Mucosa of rectum (tissue), 2 donors: ENCODE measurements around the gene PEAR1.
A peak's percentile ranks its signal among the peaks of the same experiment; 100 is the strongest.

Source experiments
- H3K27ac ChIP-seq, 2 donors: one replicate each; pipeline ENCODE4 v1.7.0; 2013; ENCODE audit warnings: inconsistent platforms in 2 of 2, low read depth in 2 of 2, low read length in 2 of 2
- H3K27me3 ChIP-seq, 2 donors: one replicate each; pipeline ENCODE4 v1.7.0; 2013; ENCODE audit warnings: low read length in 2 of 2; ENCODE audit not compliant: control insufficient read depth in 2 of 2, insufficient read depth in 2 of 2
- H3K36me3 ChIP-seq, 2 donors: one replicate each; pipeline ENCODE4 v1.7.0; 2013; ENCODE audit warnings: low read length in 2 of 2; ENCODE audit not compliant: control insufficient read depth in 2 of 2, insufficient read depth in 2 of 2
- H3K4me1 ChIP-seq, 2 donors: one replicate each; pipeline ENCODE4 v1.7.0; 2013; ENCODE audit warnings: low read length in 2 of 2, mild to moderate bottlenecking in 1 of 2; ENCODE audit not compliant: control insufficient read depth in 2 of 2, insufficient read depth in 2 of 2
- H3K4me3 ChIP-seq, 2 donors: one replicate each; pipeline ENCODE4 v1.7.0; 2013; ENCODE audit warnings: low read length in 2 of 2
- H3K9ac ChIP-seq, 2 donors: one replicate each; pipeline ENCODE4 v1.7.0; 2013; ENCODE audit warnings: low read length in 2 of 2, low read depth in 1 of 2, mild to moderate bottlenecking in 1 of 2
- H3K9me3 ChIP-seq, 2 donors: one replicate each; pipeline ENCODE4 v1.7.0; 2013; ENCODE audit warnings: low read length in 2 of 2; ENCODE audit not compliant: control insufficient read depth in 2 of 2
- donor health status: healthy.
- donor health status: Normal muscosa, but diverticular disease.

Gene PEAR1

DNA sequence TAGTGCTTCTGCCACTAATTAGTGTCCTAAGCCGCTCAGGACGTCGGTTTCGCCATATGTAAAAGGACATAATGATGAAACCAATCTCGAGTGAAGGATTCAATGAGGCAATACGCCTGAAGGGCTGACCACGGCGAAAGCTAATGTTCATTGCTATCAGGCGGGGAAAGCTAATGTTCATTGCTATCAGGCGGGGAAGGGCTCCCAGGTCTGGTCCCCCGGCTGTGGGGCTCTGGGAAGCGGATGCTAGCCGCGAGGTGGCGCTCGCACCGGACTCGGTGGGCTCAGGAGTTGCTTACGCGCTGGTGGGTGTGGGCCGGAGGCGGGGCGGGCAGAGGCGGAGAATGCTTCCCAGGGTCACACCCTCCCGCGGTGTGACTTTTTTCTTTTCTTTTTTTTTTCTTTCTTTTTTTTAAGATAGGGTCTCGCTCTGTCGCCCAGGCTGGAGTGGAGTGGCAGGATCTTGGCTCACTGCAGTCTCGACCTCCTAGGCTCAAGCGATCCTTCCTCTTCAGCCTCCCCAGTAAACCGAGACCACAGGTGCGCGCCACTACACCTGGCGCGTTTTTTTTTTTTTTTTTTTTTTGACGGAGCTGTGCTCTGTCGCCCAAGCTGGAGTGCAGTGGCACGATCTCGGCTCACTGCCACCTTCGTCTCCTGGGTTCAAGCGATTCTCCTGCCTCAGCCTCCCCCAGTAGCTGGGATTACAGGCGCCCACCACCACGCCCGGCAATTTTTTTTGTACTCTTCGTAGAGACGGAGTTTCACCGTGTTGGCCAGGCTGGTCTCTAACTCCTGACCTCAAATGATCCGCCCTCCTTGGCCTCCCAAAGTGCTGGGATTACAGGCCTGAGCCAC, 1.1 kb upstream of the PEAR1 start:
- Histone ChIP-seq H3K9me3 (no peaks in the 10 kb centered on the region), H3K27ac (no peak overlapping the region), H3K36me3 (no peaks in the 10 kb centered on the region), H3K9ac (no peak overlapping the region), H3K27me3 (peaks cover 19 to 26% of the 10 kb centered on the region in 2 donors), H3K4me3 (peak overlapping the region; percentile 32 to 41), H3K4me1 (no peaks in the 10 kb centered on the region)

DNA sequence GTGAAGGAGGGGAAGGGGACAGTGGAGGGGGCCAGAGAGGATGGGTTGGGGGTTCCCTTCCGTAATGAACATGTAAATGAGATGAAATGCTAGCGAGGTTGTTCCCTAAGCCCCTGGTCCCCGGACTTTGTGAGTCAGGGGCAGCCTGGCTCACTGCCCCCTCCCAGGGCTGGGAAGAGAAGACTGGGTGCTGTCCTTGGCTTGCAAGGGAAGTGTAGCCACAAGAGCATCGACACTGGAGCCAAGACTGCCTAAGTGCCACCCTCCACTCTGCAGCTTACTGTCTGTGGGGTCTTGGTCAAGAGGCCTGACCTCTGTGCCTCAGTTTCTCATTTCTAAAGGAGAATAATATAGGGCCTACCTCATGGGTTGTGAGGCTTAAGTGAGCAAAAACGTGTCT, 483 bp downstream of the PEAR1 start:
- Histone ChIP-seq H3K27me3 (peaks cover 22 to 26% of the 10 kb centered on the region in 2 donors), H3K9me3 (no peaks in the 10 kb centered on the region), H3K27ac (peak overlapping the region; percentile 69 to 77), H3K4me3 (peak overlapping the region; percentile 20 to 53), H3K9ac (peak overlapping the region in 1 of 2 donors; percentile 51), H3K4me1 (no peaks in the 10 kb centered on the region), H3K36me3 (no peaks in the 10 kb centered on the region)

- peaks cover 25 to 26% of the 10 kb centered on the region in 2 donors for H3K27me3 ChIP-seq
These were observed 1.4 kb downstream of the PEAR1 start for GRCh38 chr1:156894711-156895454.

DNA sequence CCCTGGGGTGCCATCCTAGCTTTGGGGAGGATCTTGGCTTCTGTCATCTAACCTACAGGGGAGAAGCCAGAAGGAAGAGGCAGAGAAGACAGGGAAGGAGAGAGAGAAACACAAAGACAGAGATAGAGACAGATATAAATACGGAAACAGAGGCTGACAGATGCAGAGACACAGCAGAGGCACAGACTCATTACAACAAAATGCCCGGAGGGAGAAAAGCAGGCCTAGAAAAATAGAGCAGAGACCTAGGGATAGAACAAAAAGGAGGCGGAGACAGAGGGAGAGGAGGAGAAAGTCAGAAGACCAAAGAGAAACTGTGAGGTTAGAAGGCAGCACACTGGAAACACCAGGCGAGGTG, 1.9 kb downstream of the PEAR1 start:
- no peaks in the 10 kb centered on the region for H3K36me3 ChIP-seq
- H3K27me3 ChIP-seq, result peaks cover 25 to 26% of the 10 kb centered on the region in 2 donors
- no peak overlapping the region for H3K4me3 ChIP-seq
- H3K9ac ChIP-seq, result no peak overlapping the region
- peak overlapping the region; percentile 69 to 77 for H3K27ac ChIP-seq
- H3K4me1 ChIP-seq, result no peaks in the 10 kb centered on the region
- no peaks in the 10 kb centered on the region for H3K9me3 ChIP-seq

More at GRCh38 chr1:156894711-156895454, 1.4 kb downstream of the PEAR1 start:
- Histone ChIP-seq H3K4me3 (no peak overlapping the region), H3K27ac (peak overlapping the region; percentile 69 to 77), H3K9ac (peak overlapping the region in 1 of 2 donors; percentile 7), H3K36me3 (no peaks in the 10 kb centered on the region), H3K9me3 (no peaks in the 10 kb centered on the region), H3K4me1 (no peaks in the 10 kb centered on the region)

DNA sequence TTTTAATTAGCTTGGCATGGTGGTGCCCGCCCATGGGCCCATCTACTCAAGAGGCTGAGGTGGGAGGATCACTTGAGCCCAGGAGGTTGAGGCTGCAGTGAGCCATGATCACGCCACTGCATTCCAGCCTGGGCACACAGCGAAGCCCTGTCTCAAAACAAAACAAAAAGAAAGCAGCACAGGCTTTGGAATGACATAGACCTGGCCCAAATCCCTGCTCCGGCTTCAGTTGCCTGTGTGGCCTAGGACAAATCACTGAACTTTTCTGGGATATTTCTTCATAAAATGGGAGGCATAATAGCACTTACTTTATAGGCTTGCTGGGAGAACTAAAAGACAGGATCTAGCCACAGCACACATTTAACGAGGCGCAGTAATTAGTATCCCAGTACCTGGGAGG, 2.4 kb downstream of the PEAR1 start:
- H3K4me1 ChIP-seq, result no peaks in the 10 kb centered on the region
- H3K9ac ChIP-seq, result no peak overlapping the region
- no peaks in the 10 kb centered on the region for H3K9me3 ChIP-seq
- peaks cover 25 to 26% of the 10 kb centered on the region in 2 donors for H3K27me3 ChIP-seq
- no peaks in the 10 kb centered on the region for H3K36me3 ChIP-seq
- H3K4me3 ChIP-seq, result no peak overlapping the region
- no peak overlapping the region for H3K27ac ChIP-seq

DNA sequence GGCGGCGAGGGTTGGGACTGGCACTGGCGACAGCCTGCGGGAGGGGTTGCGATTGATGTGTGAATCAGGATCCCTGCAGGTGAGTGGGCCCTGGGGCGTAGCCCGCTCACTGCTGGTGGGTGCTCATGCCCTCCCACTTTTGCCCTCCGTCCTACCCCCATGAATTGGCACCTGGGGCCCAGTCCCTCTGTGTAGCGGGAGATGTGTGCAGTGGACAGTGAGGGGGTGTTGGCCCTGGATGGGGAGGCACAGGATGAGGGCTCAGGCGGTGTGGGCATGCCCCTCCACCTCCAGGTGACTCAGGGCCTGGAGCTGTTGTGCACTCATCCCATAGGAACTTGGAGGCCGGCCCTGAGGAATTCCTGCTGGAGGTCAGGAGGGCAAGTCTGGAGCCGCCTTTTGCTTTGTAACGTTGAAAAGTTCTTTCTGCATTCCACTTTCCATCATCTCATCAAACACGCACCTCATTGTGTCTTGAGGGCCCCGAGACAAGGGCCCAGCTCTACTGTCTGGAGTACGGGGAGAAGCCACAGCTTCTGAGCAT, 3.0 kb downstream of the PEAR1 start:
- Histone ChIP-seq H3K9me3 (no peaks in the 10 kb centered on the region), H3K4me3 (no peak overlapping the region), H3K4me1 (no peaks in the 10 kb centered on the region), H3K27me3 (peaks cover 22 to 26% of the 10 kb centered on the region in 2 donors), H3K36me3 (no peaks in the 10 kb centered on the region), H3K9ac (no peak overlapping the region), H3K27ac (no peak overlapping the region)

DNA sequence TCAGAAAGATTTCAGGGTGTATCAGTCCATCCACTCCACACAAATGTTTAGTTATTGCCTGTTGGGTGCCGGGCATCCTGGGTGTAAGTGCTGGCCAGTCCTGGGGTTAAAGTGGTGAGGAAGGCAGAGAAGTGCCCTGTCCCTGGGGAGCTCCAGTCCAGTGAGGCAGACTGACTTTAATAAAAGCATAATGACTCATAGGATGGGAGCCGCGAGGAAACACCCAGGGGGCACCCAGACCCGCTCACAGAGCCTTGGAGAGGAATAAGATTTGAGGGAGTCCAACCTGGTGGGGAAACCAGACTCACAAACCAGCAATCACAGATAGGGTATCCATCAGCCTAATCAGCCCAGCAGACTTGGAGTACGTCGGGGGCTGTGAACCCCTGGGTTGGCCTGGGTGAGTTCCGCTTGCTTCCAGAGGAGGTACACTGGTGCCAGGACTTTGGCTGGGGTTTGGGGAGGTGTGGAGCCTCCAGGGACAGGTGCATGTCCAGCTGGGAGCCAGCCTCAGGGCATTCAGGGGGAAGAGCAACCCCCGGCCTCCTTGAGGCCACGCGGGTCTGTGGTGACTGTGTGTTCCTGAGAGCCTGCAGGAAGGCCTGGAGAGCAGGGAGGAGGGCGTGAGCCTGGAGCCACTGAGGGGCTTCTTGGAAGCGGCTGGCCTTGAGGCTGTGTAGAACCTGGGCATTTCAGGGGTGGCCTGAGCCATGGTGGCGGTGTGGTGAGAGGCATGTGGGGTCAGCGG, 3.7 kb downstream of the PEAR1 start:
- Histone ChIP-seq H3K27ac (no peak overlapping the region), H3K4me1 (no peaks in the 10 kb centered on the region), H3K36me3 (no peaks in the 10 kb centered on the region), H3K9me3 (no peaks in the 10 kb centered on the region), H3K9ac (no peak overlapping the region), H3K4me3 (no peak overlapping the region), H3K27me3 (peaks cover 17 to 19% of the 10 kb centered on the region in 2 donors)

- no peak overlapping the region for H3K4me3 ChIP-seq
- no peaks in the 10 kb centered on the region for H3K36me3 ChIP-seq
- peaks cover 16 to 19% of the 10 kb centered on the region in 2 donors for H3K27me3 ChIP-seq
- no peaks in the 10 kb centered on the region for H3K9me3 ChIP-seq
- H3K27ac ChIP-seq, result no peak overlapping the region
- H3K4me1 ChIP-seq, result no peaks in the 10 kb centered on the region
- no peak overlapping the region for H3K9ac ChIP-seq
These were observed 4.6 kb downstream of the PEAR1 start for GRCh38 chr1:156898161-156898566.

DNA sequence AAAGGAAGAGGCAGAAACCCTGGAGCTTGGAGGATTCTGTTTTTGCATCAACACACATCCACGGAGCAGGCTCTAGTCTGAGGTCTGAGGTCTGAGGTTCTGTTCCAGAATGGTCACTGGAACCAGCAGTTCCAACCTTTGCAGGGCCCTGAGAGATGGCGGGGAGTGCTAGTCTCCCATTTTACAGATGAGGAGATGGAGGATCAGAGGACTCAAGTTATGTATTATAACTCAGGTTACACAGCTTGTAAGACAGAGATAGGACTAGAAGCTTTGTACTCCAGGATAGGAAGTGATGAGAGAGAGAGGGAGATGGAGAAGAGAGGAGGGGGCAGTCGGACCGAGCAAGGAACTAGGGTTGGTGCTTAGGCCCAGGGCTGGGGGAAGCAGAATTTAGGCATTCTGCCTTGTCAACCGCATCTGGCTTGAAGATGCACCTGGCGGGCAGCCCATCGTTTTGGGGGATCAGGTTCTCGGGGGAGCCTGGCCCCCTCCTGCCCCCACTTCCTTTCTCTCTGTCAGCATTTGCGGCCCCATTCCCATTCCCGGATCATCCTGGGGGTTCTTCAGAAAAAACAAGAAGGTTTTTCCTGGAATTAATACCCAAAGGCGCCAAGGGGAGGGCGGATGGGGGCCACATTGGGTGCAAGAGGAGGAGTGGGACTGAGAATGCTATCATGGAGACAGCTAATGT, 5.6 kb downstream of the PEAR1 start:
- H3K27me3 ChIP-seq, result peaks cover 9 to 12% of the 10 kb centered on the region in 2 donors
- no peaks in the 10 kb centered on the region for H3K9me3 ChIP-seq
- no peak overlapping the region for H3K4me3 ChIP-seq
- H3K36me3 ChIP-seq, result no peaks in the 10 kb centered on the region
- H3K9ac ChIP-seq, result no peak overlapping the region
- no peak overlapping the region for H3K27ac ChIP-seq
- H3K4me1 ChIP-seq, result no peaks in the 10 kb centered on the region
